ENCODE measurements around the gene CTR9. TPM values are rescaled to one million over a fixed set of nuclear protein-coding genes. Genes with fewer than 3 reads are reported as not detected.

The CTR9 gene
- total and polyA plus RNA-seq, 9 of the 15 experiments (the other 6 are each of a cell fraction or from before 2014, with no cell fraction given), result 25.4 to 79.3 (median 47.3) TPM

GRCh38 chr11:10716122-10716521 lies 34.9 kb upstream of the CTR9 start (continued):
- TF ChIP-seq ZNF121 (CRISPR knock-in tag; conservative IDR thresholded peaks at IDR 0.05), result no peak
- TF ChIP-seq ATF6 (CRISPR knock-in tag; IDR thresholded peaks at IDR 0.05), result no peak
- TF ChIP-seq ETV6 (IDR thresholded peaks at IDR 0.05; ENCODE audit: borderline replicate concordance in 1 of 2, low read depth in 2 of 2, low read length in 1 of 2), result no peak
- no peak for TF ChIP-seq ETV6 (CRISPR knock-in tag; IDR thresholded peaks at IDR 0.05; ENCODE audit: borderline replicate concordance)
- TF ChIP-seq SREBF2 (CRISPR knock-in tag; IDR thresholded peaks at IDR 0.05), result no peak
- no peak for TF ChIP-seq ARID2 (IDR thresholded peaks at IDR 0.05)
- TF ChIP-seq ZNF77 (CRISPR knock-in tag; IDR thresholded peaks at IDR 0.05), result no peak
- no peak for TF ChIP-seq CSDE1 (IDR thresholded peaks at IDR 0.05)
- TF ChIP-seq STAT5A (IDR thresholded peaks at IDR 0.05; ENCODE audit: borderline replicate concordance, low read length), result no peak; the same call in 1 of the 2 replicates
- no peak for TF ChIP-seq IRF1 (CRISPR knock-in tag; IDR thresholded peaks at IDR 0.05; ENCODE audit: borderline replicate concordance)
- TF ChIP-seq MLX (CRISPR knock-in tag; conservative IDR thresholded peaks at IDR 0.05), result no peak
- no peak for TF ChIP-seq ESRRB (CRISPR knock-in tag; IDR thresholded peaks at IDR 0.05; ENCODE audit: borderline replicate concordance)
- TF ChIP-seq ADNP (tag; IDR thresholded peaks at IDR 0.05), result no peak
- TF ChIP-seq SIX5 (IDR thresholded peaks at IDR 0.05; ENCODE audit: borderline replicate concordance in 1 of 2, insufficient read depth in 1 of 2, low read depth in 1 of 2, low read length in 2 of 2), result no peak
- no peak for TF ChIP-seq DACH1 (IDR thresholded peaks at IDR 0.05; ENCODE audit: partially characterized antibody)
- no peak for TF ChIP-seq ZNF766 (CRISPR knock-in tag; conservative IDR thresholded peaks at IDR 0.05)
- TF ChIP-seq ZFPM2 (CRISPR knock-in tag; IDR thresholded peaks at IDR 0.05), result no peak
- TF ChIP-seq BRD4 (IDR thresholded peaks at IDR 0.05), result no peak
- no peak for TF ChIP-seq ZSCAN29 (IDR thresholded peaks at IDR 0.05)
- TF ChIP-seq NKRF (IDR thresholded peaks at IDR 0.05; ENCODE audit: borderline replicate concordance), result no peak
- no peak for TF ChIP-seq PRPF4 (IDR thresholded peaks at IDR 0.05; ENCODE audit: insufficient read depth, low read depth, low read length, poor library complexity, severe bottlenecking)
- no peak for TF ChIP-seq TCF7L2 (IDR thresholded peaks at IDR 0.05; ENCODE audit: low read depth, low read length)
- TF ChIP-seq SAP30 (IDR thresholded peaks at IDR 0.05; ENCODE audit: borderline replicate concordance, insufficient read depth, low read depth, low read length, poor library complexity, severe bottlenecking), result no peak
- TF ChIP-seq POU5F1 (IDR thresholded peaks at IDR 0.05; ENCODE audit: borderline replicate concordance, low read depth, low read length, partially characterized antibody), result no peak
